ENCODE data around the gene ISLR. TPM values are rescaled to one million over a fixed set of nuclear protein-coding genes. Genes with fewer than 3 reads are reported as not detected.

The ISLR gene
- total and polyA plus RNA-seq, 2 of the 8 experiments (the other 6 are each of a cell fraction or from before 2014, with no cell fraction given) = 0.29 to 0.35 TPM

DNA sequence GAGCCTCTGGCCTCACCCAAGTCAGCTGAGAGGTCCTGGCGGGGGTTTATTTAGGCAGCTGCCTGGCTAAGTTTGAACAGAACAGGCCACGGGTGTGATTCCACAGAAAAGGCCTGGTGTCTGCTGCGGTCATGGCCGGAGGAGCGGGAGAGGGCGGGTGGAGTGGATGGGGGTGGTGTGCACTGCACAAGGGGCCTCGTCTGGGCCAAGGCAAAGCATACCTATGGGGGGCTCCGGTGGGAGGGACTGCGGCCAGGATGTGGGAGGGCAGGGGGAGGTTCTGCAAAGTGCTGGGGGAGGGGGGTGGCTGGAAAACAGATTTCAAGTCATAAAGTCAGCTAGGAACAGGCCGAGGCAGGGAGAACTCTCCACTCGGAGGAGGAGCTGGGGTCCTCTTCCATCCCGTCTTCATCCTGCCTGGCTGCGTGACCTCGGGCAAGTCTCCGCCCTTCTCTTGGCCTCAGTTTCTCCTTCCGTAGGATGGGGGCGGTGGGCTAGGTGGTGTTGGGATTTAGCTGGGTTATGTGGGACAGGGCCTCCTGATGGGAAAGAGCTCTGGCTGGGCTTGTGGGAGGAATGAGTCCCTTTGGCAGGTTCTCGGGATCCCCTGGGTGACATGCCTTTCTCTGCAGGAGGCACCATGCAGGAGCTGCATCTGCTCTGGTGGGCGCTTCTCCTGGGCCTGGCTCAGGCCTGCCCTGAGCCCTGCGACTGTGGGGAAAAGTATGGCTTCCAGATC, 878 bp downstream of the ISLR start:
- Histone ChIP-seq H2BK12ac (ENCODE audit: low read depth, low read length) (peak overlapping the region; percentile 3; the same call in 1 of the 2 replicates), H3K4me3 (ENCODE audit: extremely low read depth in 1 of 4, insufficient read depth in 2 of 4, low read depth in 3 of 4, low read length in 4 of 4) (no peak overlapping the region), H2BK5ac (ENCODE audit: low read depth, low read length) (0 out of 2 replicates have a peak overlapping the region, but pooled peaks have one; percentile 16), H3K27ac (ENCODE audit: low read depth, low read length) (no peak overlapping the region), H3K4ac (replicated peaks; ENCODE audit: insufficient read length, low read depth, low read length) (no peak overlapping the region), H3K56ac (replicated peaks; ENCODE audit: insufficient read length, low read depth, low read length) (no peak overlapping the region), H3K9me3 (ENCODE audit: insufficient read depth in 2 of 2, low read depth in 1 of 2, low read length in 1 of 2) (no peaks in the 10 kb centered on the region), H3K79me2 (ENCODE audit: control insufficient read depth in 1 of 2, insufficient read depth in 2 of 2, low read length in 2 of 2) (no peaks in the 10 kb centered on the region), H2AK5ac (ENCODE audit: low read depth, low read length) (no peak overlapping the region), H4K91ac (replicated peaks; ENCODE audit: insufficient read length, low read length) (no peak overlapping the region), H3K79me1 (ENCODE audit: low read depth, low read length) (no peaks in the 10 kb centered on the region), H3K4me1 (replicated peaks in 1 of 4; ENCODE audit: control insufficient read depth in 3 of 4, insufficient read depth in 4 of 4, low read length in 3 of 4) (peaks cover 0 to 20% (median 12%) of the 10 kb centered on the region in 4 experiments; a peak in 5 of 7 replicates), H3K18ac (ENCODE audit: extremely low read depth, low read length) (no peak overlapping the region), H3K27me3 (replicated peaks in 1 of 4; ENCODE audit: control insufficient read depth in 3 of 4, extremely low read depth in 1 of 4, insufficient read depth in 3 of 4, low read length in 3 of 4) (no peaks in the 10 kb centered on the region; a peak in 3 of 7 replicates), H4K5ac (ENCODE audit: insufficient read length, low read depth, low read length) (no peak overlapping the region), H2BK20ac (ENCODE audit: low read length) (no peak overlapping the region), H3K23ac (ENCODE audit: insufficient read length) (no peak overlapping the region), H3K9ac (replicated peaks in 1 of 4; ENCODE audit: extremely low read depth in 1 of 4, low read depth in 3 of 4, low read length in 3 of 4) (no peak overlapping the region), H4K8ac (ENCODE audit: extremely low read depth, insufficient read depth, low read length) (peak overlapping the region; percentile 81; the same call in 1 of the 2 replicates), H3K14ac (ENCODE audit: insufficient read length) (no peak overlapping the region), H3K23me2 (ENCODE audit: low read depth, low read length) (peaks cover 2% of the 10 kb centered on the region; the same call in 1 of the 2 replicates), H3K4me2 (ENCODE audit: insufficient read depth in 1 of 2, low read depth in 2 of 2, low read length in 2 of 2) (no peak overlapping the region), H2AFZ (ENCODE audit: low read length) (no peak overlapping the region), H2BK120ac (replicated peaks; ENCODE audit: low read depth, low read length) (no peak overlapping the region), H4K20me1 (replicated peaks in 1 of 2; ENCODE audit: control insufficient read depth in 1 of 2, insufficient read depth in 2 of 2, low read length in 2 of 2) (peaks cover 0 to 2% of the 10 kb centered on the region in 2 experiments), H2BK15ac (ENCODE audit: low read length) (no peak overlapping the region; the same call in 1 of the 2 replicates), H3K36me3 (ENCODE audit: control insufficient read depth in 2 of 4, insufficient read depth in 4 of 4, low read length in 3 of 4) (no peaks in the 10 kb centered on the region)
- WGBS, 2 experiments (ENCODE audit: extremely low coverage in 1 of 2, insufficient coverage in 1 of 2, insufficient read length in 1 of 2, insufficient replicate concordance in 2 of 2, low coverage in 1 of 2, low lambda C conversion rate in 2 of 2, missing lambda C conversion rate in 1 of 2) = 88% methylated on average over 19 of the region's 20 CpGs; no CpG with 5 or more reads in 1 of the 2 experiments
- POLR2A ChIA-PET (ENCODE audit: partially characterized antibody) = interaction anchor here (0.6 to 1.9 kb wide), 10 partner anchors 10 to 300 kb away, joined by 3 to 7 read pairs (median 4); partner anchors contain the start of gene STRA6
- no peak for DNase-seq (ENCODE audit: low read depth in 1 of 2, low spot score in 2 of 2)
- TF ChIP-seq YY1 (IDR thresholded peaks at IDR 0.05; ENCODE audit: low read depth, low read length) (no peak), ATF2 (IDR thresholded peaks at IDR 0.05; ENCODE audit: low read length) (no peak), TBP (IDR thresholded peaks at IDR 0.05; ENCODE audit: low read depth, low read length) (no peak), SP1 (IDR thresholded peaks at IDR 0.05; ENCODE audit: low read depth, low read length) (no peak)
- FAIRE-seq = no peak
- CTCF ChIA-PET (ENCODE audit: partially characterized antibody) = interaction anchor here (0.8 to 3.3 kb wide), 14 partner anchors 10 to 146 kb away, joined by 3 to 13 read pairs (median 6); partner anchors contain the start of gene STRA6

All from H1 (cell line).